ENCODE data around the gene LMAN1L.
A peak's percentile ranks its signal among the peaks of the same experiment; 100 is the strongest.

DNA sequence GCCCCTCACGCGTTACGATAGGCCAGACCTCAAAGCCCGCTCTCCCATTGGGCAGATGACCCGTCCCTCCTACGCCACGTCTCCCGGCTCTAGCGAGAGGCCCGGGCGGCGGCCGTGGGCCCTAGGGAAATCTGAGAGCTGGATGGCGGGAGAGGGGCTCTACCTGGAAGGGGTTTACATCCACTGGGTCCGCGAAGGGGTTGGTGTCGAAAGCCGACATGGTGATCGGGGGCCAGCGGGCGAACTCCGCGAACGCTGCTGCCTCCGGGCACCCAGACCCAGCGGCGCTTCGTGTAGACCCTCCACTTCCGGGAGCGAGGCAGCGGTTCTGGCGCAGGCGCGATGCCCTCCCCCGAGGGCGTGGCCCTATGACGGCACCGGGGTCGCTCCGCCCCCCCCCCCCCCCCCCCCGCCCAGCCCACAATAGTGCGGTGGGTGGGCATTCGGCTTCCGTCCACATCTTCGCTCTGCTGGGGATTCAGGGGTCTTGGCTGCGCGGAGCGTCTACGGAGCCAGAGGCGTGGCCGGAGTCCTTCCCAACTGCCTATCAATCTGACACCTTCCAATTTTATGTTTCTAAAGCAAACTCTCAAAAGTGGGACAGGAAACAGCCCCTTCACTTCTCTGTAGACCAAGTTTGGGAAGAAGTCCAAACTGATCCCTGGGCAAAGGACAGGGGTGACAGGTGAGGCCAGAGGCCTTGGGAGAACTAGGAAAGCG, 60.6 kb downstream of the LMAN1L start, which contains the start of gene SCAMP2:
- TF ChIP-seq, protein P1, sequence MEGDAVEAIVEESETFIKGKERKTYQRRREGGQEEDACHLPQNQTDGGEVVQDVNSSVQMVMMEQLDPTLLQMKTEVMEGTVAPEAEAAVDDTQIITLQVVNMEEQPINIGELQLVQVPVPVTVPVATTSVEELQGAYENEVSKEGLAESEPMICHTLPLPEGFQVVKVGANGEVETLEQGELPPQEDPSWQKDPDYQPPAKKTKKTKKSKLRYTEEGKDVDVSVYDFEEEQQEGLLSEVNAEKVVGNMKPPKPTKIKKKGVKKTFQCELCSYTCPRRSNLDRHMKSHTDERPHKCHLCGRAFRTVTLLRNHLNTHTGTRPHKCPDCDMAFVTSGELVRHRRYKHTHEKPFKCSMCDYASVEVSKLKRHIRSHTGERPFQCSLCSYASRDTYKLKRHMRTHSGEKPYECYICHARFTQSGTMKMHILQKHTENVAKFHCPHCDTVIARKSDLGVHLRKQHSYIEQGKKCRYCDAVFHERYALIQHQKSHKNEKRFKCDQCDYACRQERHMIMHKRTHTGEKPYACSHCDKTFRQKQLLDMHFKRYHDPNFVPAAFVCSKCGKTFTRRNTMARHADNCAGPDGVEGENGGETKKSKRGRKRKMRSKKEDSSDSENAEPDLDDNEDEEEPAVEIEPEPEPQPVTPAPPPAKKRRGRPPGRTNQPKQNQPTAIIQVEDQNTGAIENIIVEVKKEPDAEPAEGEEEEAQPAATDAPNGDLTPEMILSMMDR (IDR thresholded peaks at IDR 0.05) = no peak
- peak; percentile 59 to 89 (median 83) for TF ChIP-seq POLR2A (IDR thresholded peaks at IDR 0.05)
